ENCODE measurements around the gene SIRPA.

DNA sequence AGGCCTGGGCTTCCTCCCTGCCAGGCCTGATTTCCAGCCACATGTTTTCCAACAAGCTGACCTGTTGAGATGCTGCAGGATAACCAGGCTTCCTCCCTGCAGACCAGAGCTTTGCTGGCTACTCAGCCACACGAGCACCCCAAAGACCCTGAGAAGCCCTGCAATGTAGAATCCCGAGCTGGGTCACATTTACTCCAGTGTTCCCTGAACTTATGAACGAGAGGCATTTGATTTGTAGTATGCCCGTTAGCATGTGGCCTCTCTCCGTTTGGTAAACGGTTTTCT is 4.0 kb downstream of the SIRPA start:
- TF ChIP-seq TAF1 (IDR thresholded peaks at IDR 0.05; ENCODE audit: borderline replicate concordance, insufficient read depth, low read length) (no peak), REST (IDR thresholded peaks at IDR 0.05; ENCODE audit: insufficient read depth in 1 of 2, low read depth in 2 of 2, low read length in 2 of 2) (no peak), POLR2AphosphoS5 (IDR thresholded peaks at IDR 0.05; ENCODE audit: low read depth, low read length) (no peak)

Data from PFSK-1 (cell line).